ENCODE measurements around the gene HPGDS. TPM values are rescaled to one million over a fixed set of nuclear protein-coding genes. Genes with fewer than 3 reads are reported as not detected.

Gene HPGDS
- total and polyA plus RNA-seq, 2 experiments from 2014 or later: not detected

GRCh38 chr4:94378047-94378446 lies 35.4 kb upstream of the HPGDS start:
- Histone ChIP-seq H3K9ac (no peak overlapping the region), H3K9me2 (ENCODE audit: insufficient read depth) (no peaks in the 10 kb centered on the region), H3K36me3 (ENCODE audit: low read depth) (no peaks in the 10 kb centered on the region), H3K9me3 (ENCODE audit: low read depth) (no peaks in the 10 kb centered on the region), H3K27ac (no peak overlapping the region), H3F3A (ENCODE audit: insufficient read depth) (no peaks in the 10 kb centered on the region), H3K4me1 (ENCODE audit: insufficient read depth) (no peaks in the 10 kb centered on the region), H3K27me3 (replicated peaks; ENCODE audit: insufficient read depth) (peaks cover 32% of the 10 kb centered on the region), H4K20me1 (ENCODE audit: insufficient read depth) (no peaks in the 10 kb centered on the region), H3K79me2 (ENCODE audit: insufficient read depth) (no peaks in the 10 kb centered on the region), H3K4me2 (ENCODE audit: unreplicated experiment) (no peak overlapping the region), H2AFZ (no peak overlapping the region), H3K4me3 (no peak overlapping the region)
- in situ Hi-C loops (cut with MboI): loop anchor here (25.0 kb wide), 1 partner anchor 566 kb away; no protein-coding TSS in a partner anchor
- WGBS, 2 experiments (ENCODE audit: low coverage in 1 of 2, low lambda C conversion rate in 2 of 2, missing lambda C conversion rate in 2 of 2): 37 to 40% methylated on average over 3 of the region's 3 CpGs
- TF ChIP-seq EZH2phosphoT487 (IDR thresholded peaks at IDR 0.05; ENCODE audit: insufficient read depth, low read depth): no peak
- DNase-seq: no peak

DNA sequence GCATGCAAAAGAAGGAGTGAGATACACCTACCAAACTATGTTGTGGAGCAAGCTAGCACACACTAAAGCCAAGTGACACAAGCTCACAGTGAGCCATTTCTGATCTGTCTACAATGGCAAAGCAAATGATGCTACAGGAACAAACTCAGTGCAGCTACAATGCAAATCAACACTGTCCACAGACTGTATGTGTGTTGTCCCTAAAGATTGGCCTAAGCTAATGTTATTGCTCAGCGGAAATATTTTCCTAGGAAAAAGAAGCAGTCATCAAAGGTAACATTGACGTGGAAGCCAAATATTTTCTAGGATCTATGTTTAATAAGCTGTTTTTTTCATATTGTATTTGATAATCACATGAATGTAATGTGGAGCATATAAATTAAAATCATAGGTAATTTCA lies 34.7 kb upstream of the HPGDS start:
- 83 to 84% methylated on average over 2 of the region's 2 CpGs for WGBS, 2 experiments (ENCODE audit: low coverage in 1 of 2, low lambda C conversion rate in 2 of 2, missing lambda C conversion rate in 2 of 2)
- no peaks in the 10 kb centered on the region for H3F3A ChIP-seq (ENCODE audit: insufficient read depth)
- peaks cover 37% of the 10 kb centered on the region for H3K27me3 ChIP-seq (replicated peaks; ENCODE audit: insufficient read depth)
- H3K36me3 ChIP-seq (ENCODE audit: low read depth): no peaks in the 10 kb centered on the region
- in situ Hi-C loops (cut with MboI): loop anchor here (25.0 kb wide), 1 partner anchor 565 kb away; no protein-coding TSS in a partner anchor
- H3K4me3 ChIP-seq: no peak overlapping the region
- no peak overlapping the region for H3K9ac ChIP-seq
- no peaks in the 10 kb centered on the region for H4K20me1 ChIP-seq (ENCODE audit: insufficient read depth)
- no peak for TF ChIP-seq EZH2phosphoT487 (IDR thresholded peaks at IDR 0.05; ENCODE audit: insufficient read depth, low read depth)
- TF ChIP-seq EZH2 (IDR thresholded peaks at IDR 0.05; ENCODE audit: insufficient read depth, poor library complexity, severe bottlenecking): no peak
- H3K4me1 ChIP-seq (ENCODE audit: insufficient read depth): no peaks in the 10 kb centered on the region
- no peak overlapping the region for H3K4me2 ChIP-seq (ENCODE audit: unreplicated experiment)
- H3K9me3 ChIP-seq (ENCODE audit: low read depth): no peaks in the 10 kb centered on the region
- H3K79me2 ChIP-seq (ENCODE audit: insufficient read depth): no peaks in the 10 kb centered on the region
- H3K9me2 ChIP-seq (ENCODE audit: insufficient read depth): no peaks in the 10 kb centered on the region
- DNase-seq: no peak
- H2AFZ ChIP-seq: no peak overlapping the region
- no peak overlapping the region for H3K27ac ChIP-seq

GRCh38 chr4:94375364-94375763 lies 32.7 kb upstream of the HPGDS start:
- Histone ChIP-seq H3K4me2 (ENCODE audit: unreplicated experiment) (no peak overlapping the region), H3K27ac (no peak overlapping the region), H3K9me3 (ENCODE audit: low read depth) (no peaks in the 10 kb centered on the region), H3K9me2 (ENCODE audit: insufficient read depth) (no peaks in the 10 kb centered on the region), H3K4me3 (no peak overlapping the region), H3K27me3 (replicated peaks; ENCODE audit: insufficient read depth) (peaks cover 49% of the 10 kb centered on the region), H3K36me3 (ENCODE audit: low read depth) (no peaks in the 10 kb centered on the region), H4K20me1 (ENCODE audit: insufficient read depth) (no peaks in the 10 kb centered on the region), H3K79me2 (ENCODE audit: insufficient read depth) (no peaks in the 10 kb centered on the region), H3K4me1 (ENCODE audit: insufficient read depth) (no peaks in the 10 kb centered on the region), H2AFZ (no peak overlapping the region), H3F3A (ENCODE audit: insufficient read depth) (no peaks in the 10 kb centered on the region), H3K9ac (no peak overlapping the region)
- TF ChIP-seq EZH2phosphoT487 (IDR thresholded peaks at IDR 0.05; ENCODE audit: insufficient read depth, low read depth) (no peak), EZH2 (IDR thresholded peaks at IDR 0.05; ENCODE audit: insufficient read depth, poor library complexity, severe bottlenecking) (no peak)
- no peak for DNase-seq
- in situ Hi-C loops (cut with MboI): loop anchor here (25.0 kb wide), 1 partner anchor 563 kb away; no protein-coding TSS in a partner anchor
- 72 to 74% methylated on average over 3 of the region's 3 CpGs for WGBS, 2 experiments (ENCODE audit: low coverage in 1 of 2, low lambda C conversion rate in 2 of 2, missing lambda C conversion rate in 2 of 2)

DNA sequence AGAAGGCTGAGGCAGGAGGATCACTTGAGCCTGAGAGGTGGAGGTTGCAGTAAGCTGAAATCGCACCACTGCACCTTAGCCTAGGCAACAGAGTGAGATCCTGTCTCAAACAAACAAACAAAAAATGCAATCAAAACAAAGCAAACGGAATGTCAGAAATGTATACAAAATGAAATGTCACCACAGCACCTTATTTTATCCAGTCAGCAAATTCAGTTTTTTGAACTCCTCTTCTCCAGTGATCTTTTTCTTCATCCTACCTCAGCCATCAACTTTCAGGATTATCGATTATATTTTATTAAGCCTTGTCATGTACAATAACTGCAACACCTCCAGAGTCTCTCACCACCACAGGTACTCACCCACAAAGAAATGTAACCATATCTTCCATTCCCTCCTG lies 31.1 kb upstream of the HPGDS start:
- in situ Hi-C loops (cut with MboI): no loop called here
- H3K4me2 ChIP-seq (ENCODE audit: unreplicated experiment): no peak overlapping the region
- peaks cover 46% of the 10 kb centered on the region for H3K27me3 ChIP-seq (replicated peaks; ENCODE audit: insufficient read depth)
- H4K20me1 ChIP-seq (ENCODE audit: insufficient read depth): no peaks in the 10 kb centered on the region
- no peak overlapping the region for H2AFZ ChIP-seq
- H3K36me3 ChIP-seq (ENCODE audit: low read depth): no peaks in the 10 kb centered on the region
- no peak overlapping the region for H3K4me3 ChIP-seq
- no peak overlapping the region for H3K9ac ChIP-seq
- H3K9me2 ChIP-seq (ENCODE audit: insufficient read depth): no peaks in the 10 kb centered on the region
- H3K27ac ChIP-seq: no peak overlapping the region
- DNase-seq: no peak
- no peak for TF ChIP-seq EZH2 (IDR thresholded peaks at IDR 0.05; ENCODE audit: insufficient read depth, poor library complexity, severe bottlenecking)
- no peak for TF ChIP-seq EZH2phosphoT487 (IDR thresholded peaks at IDR 0.05; ENCODE audit: insufficient read depth, low read depth)
- 77% methylated on average over 3 of the region's 3 CpGs for WGBS, 2 experiments (ENCODE audit: low coverage in 1 of 2, low lambda C conversion rate in 2 of 2, missing lambda C conversion rate in 2 of 2)
- no peaks in the 10 kb centered on the region for H3K4me1 ChIP-seq (ENCODE audit: insufficient read depth)
- H3F3A ChIP-seq (ENCODE audit: insufficient read depth): no peaks in the 10 kb centered on the region
- no peaks in the 10 kb centered on the region for H3K9me3 ChIP-seq (ENCODE audit: low read depth)
- no peaks in the 10 kb centered on the region for H3K79me2 ChIP-seq (ENCODE audit: insufficient read depth)

- H3F3A ChIP-seq (ENCODE audit: insufficient read depth): no peaks in the 10 kb centered on the region
- in situ Hi-C loops (cut with MboI): no loop called here
- no peak for TF ChIP-seq EZH2 (IDR thresholded peaks at IDR 0.05; ENCODE audit: insufficient read depth, poor library complexity, severe bottlenecking)
- TF ChIP-seq EZH2phosphoT487 (IDR thresholded peaks at IDR 0.05; ENCODE audit: insufficient read depth, low read depth): no peak
- no peaks in the 10 kb centered on the region for H3K9me3 ChIP-seq (ENCODE audit: low read depth)
- no peak overlapping the region for H3K4me3 ChIP-seq
- no peaks in the 10 kb centered on the region for H3K9me2 ChIP-seq (ENCODE audit: insufficient read depth)
- H3K27ac ChIP-seq: no peak overlapping the region
- H3K4me1 ChIP-seq (ENCODE audit: insufficient read depth): no peaks in the 10 kb centered on the region
- no peak for DNase-seq
- no peak overlapping the region for H3K4me2 ChIP-seq (ENCODE audit: unreplicated experiment)
- no peak overlapping the region for H3K9ac ChIP-seq
- no peaks in the 10 kb centered on the region for H4K20me1 ChIP-seq (ENCODE audit: insufficient read depth)
- no peak overlapping the region for H2AFZ ChIP-seq
- H3K27me3 ChIP-seq (replicated peaks; ENCODE audit: insufficient read depth): peaks cover 41% of the 10 kb centered on the region
- no peaks in the 10 kb centered on the region for H3K79me2 ChIP-seq (ENCODE audit: insufficient read depth)
- H3K36me3 ChIP-seq (ENCODE audit: low read depth): no peaks in the 10 kb centered on the region
- 49 to 58% methylated on average over 3 of the region's 3 CpGs for WGBS, 2 experiments (ENCODE audit: low coverage in 1 of 2, low lambda C conversion rate in 2 of 2, missing lambda C conversion rate in 2 of 2)
Observed at GRCh38 chr4:94372991-94373390, 30.4 kb upstream of the HPGDS start.

Data from GM23248 (cell line).